ENCODE results near the gene YPEL2. TPM values are rescaled to one million over a fixed set of nuclear protein-coding genes. Genes with fewer than 3 reads are reported as not detected.

Gene YPEL2
- polyA plus RNA-seq, 1 donor (not counting 4 experiments of a cell fraction or from before 2014, with no cell fraction given): 4.6 TPM

DNA sequence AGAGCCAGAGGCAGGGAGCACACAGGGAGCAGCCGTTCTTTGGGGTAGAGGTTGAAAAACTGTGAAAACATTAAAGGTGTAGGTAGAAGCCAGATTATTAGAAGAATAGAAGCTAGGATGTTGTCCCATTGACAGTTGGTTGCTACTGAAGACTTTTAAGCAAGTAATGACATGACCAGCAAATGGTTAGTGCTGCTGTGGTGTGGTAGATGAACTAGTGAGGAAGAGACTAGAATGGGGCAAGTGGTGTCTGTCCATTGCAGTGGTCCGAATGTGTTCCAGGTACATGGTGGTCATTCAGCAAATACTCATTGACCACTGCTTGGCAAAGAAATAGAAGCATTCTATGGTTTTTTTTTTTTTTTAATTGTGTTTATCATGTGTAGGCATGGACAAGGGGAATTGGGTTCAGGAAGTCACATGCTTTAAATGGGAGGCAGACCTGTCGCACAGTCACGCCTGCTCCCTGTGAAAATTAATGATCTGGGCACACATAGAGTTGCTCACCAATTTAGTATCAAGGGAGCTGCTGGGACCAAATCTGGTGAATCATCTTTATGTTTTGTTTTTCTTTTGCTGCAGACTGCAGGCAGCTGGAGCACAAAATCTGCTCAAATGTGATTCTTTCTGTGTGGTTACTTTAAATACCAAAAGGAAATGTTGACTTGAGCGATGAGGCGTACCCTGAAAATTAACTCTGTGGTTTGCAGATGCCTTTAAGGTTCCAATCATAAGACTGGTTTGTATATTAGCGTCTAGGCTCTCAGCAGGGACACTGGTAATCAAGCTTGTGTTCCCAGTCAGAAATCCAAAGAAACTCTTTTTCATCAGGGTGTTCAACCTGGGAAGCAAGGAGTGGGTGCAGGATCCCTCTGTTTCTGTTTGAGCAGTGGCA is 30.7 kb downstream of the YPEL2 start:
- no peaks in the 10 kb centered on the region for H4K20me1 ChIP-seq (ENCODE audit: control insufficient read depth, extremely low read depth, insufficient read depth, low read length)
- H2AFZ ChIP-seq (ENCODE audit: control insufficient read depth, low read length): no peak overlapping the region
- H3K79me2 ChIP-seq (ENCODE audit: control insufficient read depth, insufficient read depth, low read length): no peaks in the 10 kb centered on the region
- H3K36me3 ChIP-seq (ENCODE audit: control insufficient read depth in 2 of 2, extremely low read depth in 1 of 2, insufficient read depth in 2 of 2, low read length in 2 of 2): no peaks in the 10 kb centered on the region
- no peaks in the 10 kb centered on the region for H3K27me3 ChIP-seq (ENCODE audit: control insufficient read depth, extremely low read depth, insufficient read depth, low read length)
- peaks cover 13% of the 10 kb centered on the region for H3K4me1 ChIP-seq (ENCODE audit: control insufficient read depth, extremely low read depth, insufficient read depth, low read length)
- no peak overlapping the region for H3K4me2 ChIP-seq (ENCODE audit: control insufficient read depth, extremely low read depth, insufficient read depth, low read depth, low read length)
- TF ChIP-seq CTCF (optimal IDR thresholded peaks at IDR 0.05 in 1 of 3, IDR thresholded peaks at IDR 0.05 in 1 of 3, conservative IDR thresholded peaks at IDR 0.05 in 1 of 3; ENCODE audit: extremely low read depth in 1 of 3, insufficient read depth in 2 of 3, low read length in 3 of 3): no peak
- TF ChIP-seq EZH2 (IDR thresholded peaks at IDR 0.05; ENCODE audit: low read length): no peak
- H3K9me1 ChIP-seq (ENCODE audit: control insufficient read depth, extremely low read depth, insufficient read depth, low read length): no peaks in the 10 kb centered on the region
- no peak overlapping the region for H3K4me3 ChIP-seq (ENCODE audit: control insufficient read depth in 2 of 3, extremely low read depth in 1 of 3, insufficient read depth in 2 of 3, low read depth in 1 of 3, low read length in 3 of 3)
- H3K27ac ChIP-seq (ENCODE audit: control insufficient read depth, insufficient read depth, low read length): no peak overlapping the region
- dilution Hi-C loops (cut with MboI; ENCODE audit: extremely low pct_ligation_motif_present, low sequenced_read_pairs): no loop called here
- DNase-seq (ENCODE audit: low read depth, low spot score) (no peak), FAIRE-seq (no peak)
- H3K9me3 ChIP-seq (ENCODE audit: control insufficient read depth, low read depth, low read length): no peaks in the 10 kb centered on the region
- no peak overlapping the region for H3K9ac ChIP-seq (ENCODE audit: control insufficient read depth, extremely low read depth, insufficient read depth, low read length)

DNA sequence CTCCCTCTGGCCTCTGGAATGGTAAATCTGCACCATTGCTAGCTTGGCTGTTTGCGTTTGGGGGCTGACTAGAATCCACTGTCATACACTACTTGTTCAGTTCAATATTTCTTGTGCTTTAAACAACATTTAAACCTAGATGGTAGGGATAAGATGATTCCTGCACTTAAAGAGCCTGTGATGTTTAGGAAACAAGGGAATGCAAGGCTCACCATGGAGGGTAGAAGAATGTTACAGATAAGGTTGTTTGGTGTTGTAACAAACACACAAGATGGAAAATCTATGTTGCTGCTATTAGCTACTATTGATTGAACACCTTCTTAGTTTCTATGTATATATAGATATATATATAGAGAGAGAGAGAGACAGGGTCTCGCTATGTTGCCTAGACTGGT is 31.4 kb downstream of the YPEL2 start:
- Histone ChIP-seq H3K27me3 (ENCODE audit: control insufficient read depth, extremely low read depth, insufficient read depth, low read length) (no peaks in the 10 kb centered on the region), H3K4me3 (ENCODE audit: control insufficient read depth in 2 of 3, extremely low read depth in 1 of 3, insufficient read depth in 2 of 3, low read depth in 1 of 3, low read length in 3 of 3) (no peak overlapping the region), H4K20me1 (ENCODE audit: control insufficient read depth, extremely low read depth, insufficient read depth, low read length) (no peaks in the 10 kb centered on the region), H3K9me1 (ENCODE audit: control insufficient read depth, extremely low read depth, insufficient read depth, low read length) (no peaks in the 10 kb centered on the region), H3K36me3 (ENCODE audit: control insufficient read depth in 2 of 2, extremely low read depth in 1 of 2, insufficient read depth in 2 of 2, low read length in 2 of 2) (no peaks in the 10 kb centered on the region), H3K4me2 (ENCODE audit: control insufficient read depth, extremely low read depth, insufficient read depth, low read depth, low read length) (no peak overlapping the region), H3K4me1 (ENCODE audit: control insufficient read depth, extremely low read depth, insufficient read depth, low read length) (peaks cover 10% of the 10 kb centered on the region), H3K79me2 (ENCODE audit: control insufficient read depth, insufficient read depth, low read length) (no peaks in the 10 kb centered on the region), H3K9ac (ENCODE audit: control insufficient read depth, extremely low read depth, insufficient read depth, low read length) (no peak overlapping the region), H2AFZ (ENCODE audit: control insufficient read depth, low read length) (no peak overlapping the region), H3K9me3 (ENCODE audit: control insufficient read depth, low read depth, low read length) (no peaks in the 10 kb centered on the region), H3K27ac (ENCODE audit: control insufficient read depth, insufficient read depth, low read length) (no peak overlapping the region)
- TF ChIP-seq EZH2 (IDR thresholded peaks at IDR 0.05; ENCODE audit: low read length) (no peak), CTCF (optimal IDR thresholded peaks at IDR 0.05 in 1 of 3, IDR thresholded peaks at IDR 0.05 in 1 of 3, conservative IDR thresholded peaks at IDR 0.05 in 1 of 3; ENCODE audit: extremely low read depth in 1 of 3, insufficient read depth in 2 of 3, low read length in 3 of 3) (no peak)
- dilution Hi-C loops (cut with MboI; ENCODE audit: extremely low pct_ligation_motif_present, low sequenced_read_pairs): no loop called here
- FAIRE-seq (no peak), DNase-seq (ENCODE audit: low read depth, low spot score) (no peak)

All from keratinocyte (primary cell).